ENCODE measurements around the gene ZNF236.

GRCh38 chr18:76951456-76952247, 129.3 kb downstream of the ZNF236 start:
- TF ChIP-seq TCF12 (IDR thresholded peaks at IDR 0.05; ENCODE audit: low read depth), result no peak
- no peak for TF ChIP-seq MAX (IDR thresholded peaks at IDR 0.05)
- no peak for TF ChIP-seq RAD21 (IDR thresholded peaks at IDR 0.05; ENCODE audit: low read depth)
- TF ChIP-seq REST (IDR thresholded peaks at IDR 0.05; ENCODE audit: low read depth), result no peak
- no peak for TF ChIP-seq CEBPB (IDR thresholded peaks at IDR 0.05)
- TF ChIP-seq FOXM1 (IDR thresholded peaks at IDR 0.05; ENCODE audit: borderline replicate concordance, low read depth), result no peak
- TF ChIP-seq TAF1 (IDR thresholded peaks at IDR 0.05; ENCODE audit: low read depth), result no peak
- TF ChIP-seq CREB1 (IDR thresholded peaks at IDR 0.05; ENCODE audit: low read depth), result no peak
- TF ChIP-seq TEAD4 (IDR thresholded peaks at IDR 0.05), result no peak
- no peak for TF ChIP-seq EP300 (IDR thresholded peaks at IDR 0.05; ENCODE audit: borderline replicate concordance)
- no peak for TF ChIP-seq NFIC (IDR thresholded peaks at IDR 0.05)
- TF ChIP-seq EGR1 (IDR thresholded peaks at IDR 0.05), result no peak
- TF ChIP-seq ZBTB7A (IDR thresholded peaks at IDR 0.05; ENCODE audit: low read depth), result no peak
- TF ChIP-seq YY1 (IDR thresholded peaks at IDR 0.05; ENCODE audit: low read depth), result no peak

Data from Ishikawa (cell line).